ENCODE measurements around the gene BATF2.

The BATF2 gene

DNA sequence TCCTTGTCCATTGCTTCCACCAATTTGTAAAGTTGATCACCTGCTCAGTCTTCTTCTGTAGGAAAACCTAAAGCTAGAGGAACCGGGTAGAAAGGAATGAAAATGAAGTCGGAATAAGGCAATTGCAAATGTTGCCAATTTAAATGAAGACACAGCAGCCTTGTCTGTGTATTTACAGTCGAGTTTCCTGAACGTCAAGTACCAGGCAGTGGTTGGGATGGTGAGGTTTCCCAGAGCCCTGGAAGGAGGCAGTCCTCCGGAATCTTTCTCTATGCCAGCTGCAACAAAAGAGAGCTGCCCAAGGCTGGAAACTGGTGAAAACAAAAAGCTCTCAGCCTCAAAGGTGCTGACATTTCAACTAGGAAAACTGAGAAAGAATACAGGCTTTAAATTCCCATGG, 42.6 kb downstream of the BATF2 start:
- in situ Hi-C loops (cut with HindIII; ENCODE audit: low pct_ligation_motif_present, low sequenced_read_pairs) = no loop called here
- Histone ChIP-seq H3K4me3 (ENCODE audit: low read depth, low read length) (no peak overlapping the region), H3K27ac (no peak overlapping the region), H3K27me3 (replicated peaks) (no peaks in the 10 kb centered on the region), H3K36me3 (replicated peaks) (no peaks in the 10 kb centered on the region)
- DNase-seq = no peak
- TF ChIP-seq, protein P1, sequence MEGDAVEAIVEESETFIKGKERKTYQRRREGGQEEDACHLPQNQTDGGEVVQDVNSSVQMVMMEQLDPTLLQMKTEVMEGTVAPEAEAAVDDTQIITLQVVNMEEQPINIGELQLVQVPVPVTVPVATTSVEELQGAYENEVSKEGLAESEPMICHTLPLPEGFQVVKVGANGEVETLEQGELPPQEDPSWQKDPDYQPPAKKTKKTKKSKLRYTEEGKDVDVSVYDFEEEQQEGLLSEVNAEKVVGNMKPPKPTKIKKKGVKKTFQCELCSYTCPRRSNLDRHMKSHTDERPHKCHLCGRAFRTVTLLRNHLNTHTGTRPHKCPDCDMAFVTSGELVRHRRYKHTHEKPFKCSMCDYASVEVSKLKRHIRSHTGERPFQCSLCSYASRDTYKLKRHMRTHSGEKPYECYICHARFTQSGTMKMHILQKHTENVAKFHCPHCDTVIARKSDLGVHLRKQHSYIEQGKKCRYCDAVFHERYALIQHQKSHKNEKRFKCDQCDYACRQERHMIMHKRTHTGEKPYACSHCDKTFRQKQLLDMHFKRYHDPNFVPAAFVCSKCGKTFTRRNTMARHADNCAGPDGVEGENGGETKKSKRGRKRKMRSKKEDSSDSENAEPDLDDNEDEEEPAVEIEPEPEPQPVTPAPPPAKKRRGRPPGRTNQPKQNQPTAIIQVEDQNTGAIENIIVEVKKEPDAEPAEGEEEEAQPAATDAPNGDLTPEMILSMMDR (IDR thresholded peaks at IDR 0.05; ENCODE audit: low read depth, low read length, missing control alignments) = no peak

DNA sequence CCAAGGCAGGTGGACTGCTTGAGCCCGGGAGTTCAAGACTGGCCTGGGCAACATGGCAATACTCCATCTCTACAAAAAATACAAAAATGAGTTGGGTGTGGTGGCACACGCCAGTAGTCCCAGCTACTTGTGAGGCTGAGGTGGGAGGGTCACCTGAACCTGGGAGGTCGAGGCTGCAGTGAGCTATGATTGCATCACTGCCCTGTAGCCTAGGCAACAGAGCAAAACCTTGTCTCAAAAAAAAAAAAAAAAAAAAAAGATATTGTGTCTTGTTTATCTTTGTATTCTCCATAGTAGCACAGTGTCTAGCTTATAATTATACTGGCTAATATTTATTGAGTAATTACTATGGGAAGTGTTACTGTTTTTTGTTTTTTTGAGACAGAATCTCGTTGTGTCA, 45.2 kb downstream of the BATF2 start:
- no peak overlapping the region for H3K27ac ChIP-seq
- TF ChIP-seq, protein P1 (IDR thresholded peaks at IDR 0.05; ENCODE audit: low read depth, low read length, missing control alignments) = no peak
- in situ Hi-C loops (cut with HindIII; ENCODE audit: low pct_ligation_motif_present, low sequenced_read_pairs) = no loop called here
- no peaks in the 10 kb centered on the region for H3K27me3 ChIP-seq (replicated peaks)
- DNase-seq = no peak
- no peaks in the 10 kb centered on the region for H3K36me3 ChIP-seq (replicated peaks)
- no peak overlapping the region for H3K4me3 ChIP-seq (ENCODE audit: low read depth, low read length)

DNA sequence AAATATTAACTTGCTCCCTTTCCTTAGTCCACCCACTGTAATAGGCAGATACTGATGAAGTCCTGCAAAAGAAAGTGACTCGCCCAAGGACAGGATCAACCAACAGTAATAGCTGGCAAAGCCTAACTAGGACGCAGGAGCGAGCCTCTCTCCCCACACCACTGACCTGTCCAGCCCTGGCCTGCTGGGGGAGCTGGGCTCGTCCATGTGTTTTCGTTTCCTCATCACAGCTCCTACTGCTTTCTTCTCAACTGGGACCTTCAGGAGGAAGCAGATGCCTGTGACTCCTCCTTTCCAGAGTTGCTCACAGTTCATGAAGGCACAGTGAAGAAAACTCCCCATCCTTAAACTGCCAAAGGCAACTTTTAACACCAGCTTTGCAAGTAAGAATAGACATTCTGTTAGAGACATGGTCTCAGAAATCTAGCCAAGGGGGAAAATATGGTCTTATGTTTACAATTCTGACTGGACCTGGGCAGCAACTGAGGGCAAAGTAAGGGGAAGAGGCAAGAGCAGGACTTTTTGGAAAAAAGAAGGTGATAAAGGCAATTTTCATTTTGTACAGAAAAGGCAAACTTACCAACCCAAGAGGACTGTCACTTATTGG, 49.5 kb downstream of the BATF2 start:
- DNase-seq = no peak
- Histone ChIP-seq H3K36me3 (replicated peaks) (no peaks in the 10 kb centered on the region), H3K27me3 (replicated peaks) (no peaks in the 10 kb centered on the region), H3K27ac (no peak overlapping the region), H3K4me3 (ENCODE audit: low read depth, low read length) (no peak overlapping the region)
- in situ Hi-C loops (cut with HindIII; ENCODE audit: low pct_ligation_motif_present, low sequenced_read_pairs) = no loop called here
- TF ChIP-seq, protein P1 (IDR thresholded peaks at IDR 0.05; ENCODE audit: low read depth, low read length, missing control alignments) = peak; percentile 28
